Measurements from ENCODE around the gene AFF3.

DNA sequence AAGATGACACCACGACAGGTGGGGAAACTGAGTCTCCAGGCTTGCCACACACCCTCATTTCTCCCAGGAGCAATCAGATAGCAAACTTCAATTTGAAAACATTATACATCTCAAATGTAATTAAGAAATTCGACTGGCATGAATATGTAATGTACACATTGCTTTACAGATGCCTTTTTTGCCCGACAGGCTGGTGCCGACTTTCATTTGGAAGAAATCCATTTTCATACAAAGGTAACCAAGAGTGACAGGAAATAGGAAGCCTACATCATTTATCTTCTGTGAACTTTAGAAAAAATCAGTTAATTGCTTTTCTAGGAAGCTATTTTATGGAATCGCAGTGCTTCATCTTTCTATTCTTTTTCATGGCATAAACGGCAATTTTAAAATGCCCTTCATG, 140.3 kb downstream of the AFF3 start:
- TF ChIP-seq, protein P1, sequence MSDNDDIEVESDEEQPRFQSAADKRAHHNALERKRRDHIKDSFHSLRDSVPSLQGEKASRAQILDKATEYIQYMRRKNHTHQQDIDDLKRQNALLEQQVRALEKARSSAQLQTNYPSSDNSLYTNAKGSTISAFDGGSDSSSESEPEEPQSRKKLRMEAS (IDR thresholded peaks at IDR 0.05), result no peak
- TF ChIP-seq, protein P2, sequence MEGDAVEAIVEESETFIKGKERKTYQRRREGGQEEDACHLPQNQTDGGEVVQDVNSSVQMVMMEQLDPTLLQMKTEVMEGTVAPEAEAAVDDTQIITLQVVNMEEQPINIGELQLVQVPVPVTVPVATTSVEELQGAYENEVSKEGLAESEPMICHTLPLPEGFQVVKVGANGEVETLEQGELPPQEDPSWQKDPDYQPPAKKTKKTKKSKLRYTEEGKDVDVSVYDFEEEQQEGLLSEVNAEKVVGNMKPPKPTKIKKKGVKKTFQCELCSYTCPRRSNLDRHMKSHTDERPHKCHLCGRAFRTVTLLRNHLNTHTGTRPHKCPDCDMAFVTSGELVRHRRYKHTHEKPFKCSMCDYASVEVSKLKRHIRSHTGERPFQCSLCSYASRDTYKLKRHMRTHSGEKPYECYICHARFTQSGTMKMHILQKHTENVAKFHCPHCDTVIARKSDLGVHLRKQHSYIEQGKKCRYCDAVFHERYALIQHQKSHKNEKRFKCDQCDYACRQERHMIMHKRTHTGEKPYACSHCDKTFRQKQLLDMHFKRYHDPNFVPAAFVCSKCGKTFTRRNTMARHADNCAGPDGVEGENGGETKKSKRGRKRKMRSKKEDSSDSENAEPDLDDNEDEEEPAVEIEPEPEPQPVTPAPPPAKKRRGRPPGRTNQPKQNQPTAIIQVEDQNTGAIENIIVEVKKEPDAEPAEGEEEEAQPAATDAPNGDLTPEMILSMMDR (IDR thresholded peaks at IDR 0.05 in 2 of 3, conservative IDR thresholded peaks at IDR 0.05 in 1 of 3; ENCODE audit: borderline replicate concordance in 1 of 3, insufficient read depth in 1 of 3, low read depth in 2 of 3, low read length in 2 of 3), result no peak
- TF ChIP-seq POLR2AphosphoS5 (IDR thresholded peaks at IDR 0.05; ENCODE audit: low read depth, low read length), result no peak
- TF ChIP-seq FOSL1 (IDR thresholded peaks at IDR 0.05; ENCODE audit: low read depth), result no peak
- TF ChIP-seq, protein P3, sequence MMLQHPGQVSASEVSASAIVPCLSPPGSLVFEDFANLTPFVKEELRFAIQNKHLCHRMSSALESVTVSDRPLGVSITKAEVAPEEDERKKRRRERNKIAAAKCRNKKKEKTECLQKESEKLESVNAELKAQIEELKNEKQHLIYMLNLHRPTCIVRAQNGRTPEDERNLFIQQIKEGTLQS (IDR thresholded peaks at IDR 0.05), result no peak
- no peak for TF ChIP-seq POLR2A (IDR thresholded peaks at IDR 0.05; ENCODE audit: borderline replicate concordance, extremely low read depth, insufficient read depth, insufficient read length)
- TF ChIP-seq SRF (IDR thresholded peaks at IDR 0.05; ENCODE audit: low read depth), result no peak

All from HCT116 (cell line).